Muscle of back (tissue), 13 donors: ENCODE results near the gene KHDC3L. TPM values are rescaled to one million over a fixed set of nuclear protein-coding genes. Genes with fewer than 3 reads are reported as not detected.

ENCODE experiments used
- DNase-seq, 3 donors: peaks; one replicate each; pipeline versions ENCODE4 v3.0.0 to v3.0.0-alpha.2; 2013
- long read RNA-seq, 9 donors: transcript quantifications; one replicate each; lab custom pipeline, GENCODE V29; 2026
- polyA plus RNA-seq, 10 donors: library from polyadenylated mRNA; unstranded; fragments of 120-200 nt; gene quantifications; one replicate each; pipeline ENCODE4 v1.2.1, GENCODE V29; 2013; ENCODE audit not compliant: insufficient read length in 10 of 10

The KHDC3L gene
- under 1 TPM in 1 of 10 donors, not detected in 9; 0.15 TPM for polyA plus RNA-seq
- long read RNA-seq, donor 1 = 0 reads
- long read RNA-seq, donor 2 = 0 reads
- long read RNA-seq, donor 3 = 0 reads
- long read RNA-seq, donor 4 = 0 reads
- long read RNA-seq, donor 5 = 0 reads
- long read RNA-seq, donor 6 = 0 reads
- long read RNA-seq, donor 7 = 0 reads
- long read RNA-seq, donor 8 = 0 reads
- long read RNA-seq, donor 9 = 0 reads

DNA sequence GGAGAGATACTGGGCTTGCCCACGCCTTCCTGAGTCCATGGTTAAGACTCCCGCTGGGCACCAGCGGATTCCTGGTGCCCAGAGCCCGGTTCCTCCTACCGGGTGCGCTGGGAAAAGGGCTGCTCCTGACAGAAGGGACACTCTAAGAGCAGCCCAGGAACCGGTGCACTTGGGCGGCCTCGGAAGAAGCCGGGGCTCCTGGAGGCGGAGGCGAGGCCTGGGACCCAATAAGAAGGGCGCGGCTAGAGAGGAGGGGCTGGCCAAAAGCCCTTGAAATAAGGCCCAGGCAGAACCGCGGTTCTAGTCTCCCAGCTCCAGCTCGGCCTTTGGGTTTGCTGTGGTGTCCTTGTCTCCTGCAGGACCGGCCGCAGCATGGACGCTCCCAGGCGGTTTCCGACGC is at the start of gene KHDC3L:
Gene KHDC3L, plus strand, starts transcription at position 301 of the 400 bp plus-strand sequence. Its CDS starts 72 bp downstream, at position 373.
- no peak for DNase-seq

DNA sequence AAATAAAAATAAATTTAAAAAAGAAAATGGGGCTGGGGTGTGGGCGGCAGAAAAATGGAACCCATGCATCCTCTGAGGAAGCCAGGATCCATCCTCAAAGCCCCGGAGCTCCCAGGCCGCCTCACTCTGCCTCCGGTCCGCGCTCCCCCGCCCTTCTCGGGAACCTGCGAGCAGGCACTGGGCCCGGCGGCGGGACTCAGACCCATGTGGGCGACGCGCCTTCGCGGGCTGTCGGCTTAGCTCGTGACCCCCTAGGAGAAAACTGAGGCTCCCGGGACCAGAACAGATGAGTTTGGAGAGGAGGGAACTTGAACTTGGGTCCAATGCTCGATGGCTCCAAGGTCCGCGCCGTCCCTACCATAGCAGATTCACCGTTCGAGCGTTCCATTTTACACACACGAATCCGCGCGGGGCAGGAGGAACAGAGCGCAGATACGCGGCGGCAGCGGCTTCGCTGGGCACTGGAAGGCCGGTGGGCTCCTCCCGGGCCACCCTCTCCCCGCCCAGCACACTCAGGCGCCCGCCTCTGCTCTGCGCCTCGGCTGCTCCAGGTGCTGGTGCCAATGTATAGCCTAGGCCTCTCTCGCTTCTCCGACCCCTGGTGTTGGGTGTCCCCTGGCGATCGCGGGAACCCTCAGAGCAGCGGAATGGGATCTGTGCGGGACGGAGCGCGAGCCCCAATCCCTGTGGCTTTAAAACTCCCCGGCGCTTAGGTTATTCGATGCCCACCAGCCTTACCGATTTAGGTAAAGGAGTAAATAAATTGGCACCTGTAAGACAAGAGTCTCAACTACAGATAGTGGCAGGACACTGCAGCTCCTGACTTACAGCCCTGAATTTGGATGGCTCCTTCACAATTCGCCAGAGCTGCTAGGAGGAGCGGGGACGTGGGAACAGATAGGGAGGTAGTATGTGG is 47.6 kb upstream of the KHDC3L start:
- DNase-seq = no peak

DNA sequence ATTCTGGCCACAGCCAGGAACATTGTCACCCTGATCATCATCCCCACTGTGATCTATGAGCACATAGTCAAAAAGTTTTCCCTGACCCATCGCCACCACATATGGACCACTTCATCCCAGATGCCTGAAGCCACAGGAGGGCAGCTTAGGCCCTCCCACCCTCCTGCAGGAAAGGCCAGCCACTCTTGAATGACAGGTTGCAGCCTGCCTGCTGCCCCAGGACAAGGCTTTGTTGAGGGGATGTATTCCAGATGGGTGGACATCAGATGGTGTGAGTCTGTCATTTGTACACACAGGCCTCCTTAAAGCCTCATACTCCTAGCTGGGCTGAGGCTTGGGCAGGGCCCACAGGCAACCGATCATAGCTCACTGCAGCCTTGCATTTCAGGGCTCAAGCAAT is 39.1 kb upstream of the KHDC3L start:
- no peak for DNase-seq

DNA sequence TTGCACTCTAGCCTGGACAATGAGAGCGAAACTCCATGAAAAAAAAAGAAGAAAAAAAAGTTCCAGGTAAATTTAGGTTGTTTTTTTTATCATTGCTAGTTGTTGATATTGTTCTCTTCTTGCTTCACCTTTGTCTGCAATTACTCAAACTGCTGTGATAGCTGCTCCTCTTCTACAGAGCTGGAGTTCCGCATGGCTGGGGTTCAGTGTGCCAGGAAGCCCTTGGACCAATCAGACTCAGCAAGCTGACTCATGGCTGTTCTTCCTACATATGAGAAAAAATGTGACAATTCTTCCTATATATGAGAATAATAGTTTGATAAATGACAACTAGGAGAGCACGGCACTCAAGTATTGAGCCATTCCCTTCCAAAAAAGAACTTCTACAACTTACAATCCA is 36.8 kb upstream of the KHDC3L start:
- no peak for DNase-seq

- no peak for DNase-seq
Observed at GRCh38 chr6:73328790-73329189, 33.7 kb upstream of the KHDC3L start.

GRCh38 chr6:73329201-73329600 is 33.3 kb upstream of the KHDC3L start:
- DNase-seq = no peak

DNA sequence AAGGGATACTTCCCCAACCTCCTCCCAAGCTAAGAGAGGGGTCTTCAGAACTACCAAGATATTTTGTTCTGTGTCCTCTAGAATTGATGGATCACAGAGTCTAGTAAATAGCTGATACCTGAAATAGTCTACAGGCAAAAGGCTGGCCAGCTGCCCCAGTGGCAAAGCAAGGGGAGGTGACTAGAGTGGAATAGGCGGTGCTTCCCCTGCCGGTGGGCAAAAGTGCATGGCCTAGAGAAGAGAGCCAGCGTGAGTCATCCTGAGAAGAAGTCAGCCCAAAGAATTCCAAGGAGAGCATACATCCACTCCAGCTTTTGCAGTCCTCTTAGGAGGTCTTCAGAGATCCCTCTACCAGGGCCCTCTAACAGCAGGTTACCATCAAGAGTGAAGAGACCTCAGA is 23.1 kb upstream of the KHDC3L start:
- DNase-seq = no peak

GRCh38 chr6:73340048-73340447 is 22.4 kb upstream of the KHDC3L start:
- no peak for DNase-seq

- no peak for DNase-seq
Observed at GRCh38 chr6:73341335-73341734, 21.1 kb upstream of the KHDC3L start.

DNA sequence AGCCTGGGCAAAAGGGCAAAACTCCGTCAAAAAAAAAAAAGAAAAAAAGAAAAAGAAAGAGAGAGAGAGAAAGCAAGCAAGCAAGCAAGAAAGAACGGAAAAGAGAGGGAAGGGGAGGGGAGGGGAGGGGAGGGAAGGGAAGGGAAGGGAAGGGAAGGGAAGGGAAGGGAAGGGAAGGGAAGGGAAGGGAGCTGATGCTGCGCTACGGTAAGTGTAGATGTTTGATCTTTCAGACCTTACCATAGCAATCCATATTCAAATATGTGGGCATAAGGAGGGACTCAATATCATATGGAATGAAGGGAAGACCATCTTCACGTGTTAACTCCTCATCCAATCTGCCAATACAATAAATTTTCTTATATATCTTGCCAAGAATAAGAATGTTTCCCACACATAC is 20.3 kb upstream of the KHDC3L start:
- DNase-seq = no peak

- DNase-seq = no peak
Observed at GRCh38 chr6:73343164-73343563, 19.3 kb upstream of the KHDC3L start.

GRCh38 chr6:73348550-73349204 is 13.8 kb upstream of the KHDC3L start:
- no peak for DNase-seq

GRCh38 chr6:73349311-73349710 is 13.1 kb upstream of the KHDC3L start:
- DNase-seq = no peak

- DNase-seq = no peak
Observed at GRCh38 chr6:73353636-73354593, 8.5 kb upstream of the KHDC3L start, which contains the start of gene DPPA5. DPPA5 (minus strand) TSS chr6:73354276; CDS start chr6:73354225, 51 bp downstream.

DNA sequence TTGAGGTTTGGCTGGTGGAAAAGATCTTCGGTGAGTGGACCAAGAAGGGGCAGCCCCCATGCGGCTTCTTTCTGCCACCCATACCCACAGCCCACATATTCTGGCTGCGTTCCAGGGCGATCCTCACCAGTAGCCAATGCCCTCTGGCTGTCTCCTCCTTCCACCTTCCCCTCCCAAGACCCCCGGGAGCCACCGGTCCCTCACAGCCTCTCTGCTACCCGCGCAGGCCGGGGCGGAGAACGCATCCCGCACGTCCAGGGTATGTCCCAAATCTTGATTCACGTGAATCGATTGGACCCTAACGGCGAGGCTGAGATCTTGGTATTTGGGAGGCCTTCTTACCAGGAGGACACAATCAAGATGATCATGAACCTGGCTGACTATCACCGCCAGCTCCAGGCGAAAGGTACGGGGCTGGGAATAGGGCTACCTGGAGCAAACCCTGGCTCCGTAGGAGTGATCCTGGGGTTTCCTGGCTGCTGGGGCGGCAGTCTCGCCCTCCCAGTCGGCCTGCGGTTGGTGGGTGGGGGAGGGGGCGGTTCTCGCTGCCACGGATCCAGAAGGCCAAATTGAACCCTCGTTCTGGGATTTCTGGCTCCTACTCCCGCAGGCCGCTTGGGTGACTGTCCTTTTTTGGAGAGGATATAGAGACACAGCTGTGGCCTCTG is 545 bp downstream of the KHDC3L start:
- DNase-seq = no peak

DNA sequence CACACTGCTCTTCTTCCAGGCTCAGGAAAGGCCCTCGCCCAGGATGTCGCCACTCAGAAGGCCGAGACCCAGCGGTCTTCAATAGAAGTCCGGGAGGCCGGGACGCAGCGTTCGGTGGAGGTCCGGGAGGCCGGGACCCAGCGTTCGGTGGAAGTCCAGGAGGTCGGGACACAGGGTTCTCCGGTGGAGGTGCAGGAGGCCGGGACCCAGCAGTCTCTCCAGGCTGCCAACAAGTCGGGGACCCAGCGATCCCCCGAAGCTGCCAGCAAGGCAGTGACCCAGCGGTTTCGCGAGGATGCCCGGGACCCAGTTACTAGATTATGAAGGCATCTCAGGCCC is 1.0 kb downstream of the KHDC3L start:
- no peak for DNase-seq

GRCh38 chr6:73364121-73364520 is 1.7 kb downstream of the KHDC3L start:
- DNase-seq = no peak

GRCh38 chr6:73364549-73364948 is 2.1 kb downstream of the KHDC3L start:
- no peak for DNase-seq

DNA sequence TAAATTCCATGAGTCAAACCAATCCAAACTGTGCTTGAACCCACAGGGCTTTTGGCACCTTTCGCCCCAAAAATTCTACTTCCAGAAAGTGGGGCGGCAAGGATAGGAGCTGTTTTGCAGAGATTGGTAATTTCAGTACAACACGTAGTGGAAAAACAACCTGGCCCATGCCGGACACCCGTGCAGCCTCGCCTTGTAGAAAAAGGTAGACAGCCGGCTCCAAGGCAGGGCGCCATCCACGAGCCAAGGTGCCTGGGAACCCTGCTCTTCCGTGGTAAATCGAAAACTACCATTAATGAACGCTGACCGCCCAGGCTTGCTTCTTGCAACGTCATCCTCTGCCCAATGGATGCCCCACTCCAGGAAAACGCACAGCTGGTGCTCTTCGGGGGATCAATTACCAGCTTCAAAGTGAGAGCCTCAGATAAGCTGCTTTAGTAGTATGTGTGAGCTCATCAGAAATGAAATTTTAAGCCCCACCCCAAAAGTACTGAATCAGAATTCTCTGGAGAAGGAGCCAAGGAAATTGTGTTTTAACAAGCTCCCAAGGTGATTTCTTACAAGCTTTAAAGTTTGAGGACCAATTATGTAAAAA is 5.4 kb downstream of the KHDC3L start:
- no peak for DNase-seq

DNA sequence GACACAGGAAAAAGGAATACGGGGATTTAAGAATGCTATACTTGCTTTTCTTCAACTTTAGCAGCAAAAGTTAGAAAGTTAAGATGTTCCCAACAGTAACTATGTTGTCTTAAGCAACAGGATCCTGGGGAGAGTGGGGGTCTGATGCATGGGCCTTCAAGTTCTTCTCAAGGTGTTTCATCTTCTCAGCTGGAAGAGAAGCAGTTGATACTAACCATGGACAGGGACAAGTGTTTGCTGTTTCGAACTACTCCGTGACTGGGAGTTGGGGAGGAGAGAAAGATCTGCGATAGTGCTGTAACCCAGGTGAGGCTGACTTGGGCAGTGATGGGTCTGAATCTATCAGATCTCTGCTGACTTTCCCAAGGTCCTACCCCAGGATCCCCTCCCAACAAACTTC is 6.2 kb downstream of the KHDC3L start:
- DNase-seq = no peak

DNA sequence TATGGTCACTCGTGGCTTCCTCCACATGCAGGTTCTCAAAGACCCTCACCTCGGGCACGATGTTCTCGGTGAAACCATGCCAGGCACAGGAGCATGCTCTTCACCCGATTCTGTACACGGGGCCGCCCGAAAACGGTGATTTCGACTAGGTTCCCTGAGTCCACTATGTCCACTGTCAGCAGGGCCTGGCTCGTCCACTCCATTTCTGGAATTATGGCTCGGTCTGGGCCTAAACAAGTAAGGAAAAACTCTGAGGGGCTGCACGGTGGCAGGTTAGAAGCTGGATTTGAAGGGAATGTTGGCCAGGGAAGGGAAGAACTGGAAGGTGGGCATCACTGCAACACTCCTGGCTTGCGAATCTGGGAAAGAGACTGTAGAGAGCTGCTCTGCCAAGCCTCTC is 6.7 kb downstream of the KHDC3L start:
- DNase-seq = no peak
